ENCODE measurements around the gene ATG10.

ATG10 gene

DNA sequence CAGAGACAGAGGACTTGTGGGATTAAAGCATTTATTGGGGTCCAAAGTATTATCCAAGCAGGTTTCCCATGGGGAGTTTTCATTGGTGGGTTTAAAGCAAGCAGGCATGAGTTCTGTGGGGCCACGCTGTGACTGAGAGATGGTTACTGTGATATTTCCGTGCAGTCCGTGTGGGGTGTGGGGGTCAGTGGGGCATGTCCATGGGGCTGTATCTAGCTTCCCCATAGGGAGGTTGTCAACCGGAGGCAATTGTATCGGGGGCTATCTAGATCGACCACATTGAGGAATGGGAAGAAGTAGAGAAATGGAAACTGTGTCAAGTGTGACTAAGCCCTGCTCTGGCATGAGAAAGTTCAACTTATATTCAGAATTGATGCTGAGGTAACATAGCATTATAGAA, 313.4 kb downstream of the ATG10 start:
- H3K9me3 Mint-ChIP-seq: no peaks in the 10 kb centered on the region
- H3K4me3 Mint-ChIP-seq: no peak overlapping the region
- H3K27me3 Mint-ChIP-seq: no peaks in the 10 kb centered on the region
- no peak overlapping the region for H3K27ac Mint-ChIP-seq
- H3K36me3 Mint-ChIP-seq (ENCODE audit: insufficient read depth): peaks cover 5% of the 10 kb centered on the region
- no peak for DNase-seq
- H3K4me1 Mint-ChIP-seq (ENCODE audit: low read depth in 2 of 2): no peaks in the 10 kb centered on the region
- ATAC-seq (replicated peaks): no peak

DNA sequence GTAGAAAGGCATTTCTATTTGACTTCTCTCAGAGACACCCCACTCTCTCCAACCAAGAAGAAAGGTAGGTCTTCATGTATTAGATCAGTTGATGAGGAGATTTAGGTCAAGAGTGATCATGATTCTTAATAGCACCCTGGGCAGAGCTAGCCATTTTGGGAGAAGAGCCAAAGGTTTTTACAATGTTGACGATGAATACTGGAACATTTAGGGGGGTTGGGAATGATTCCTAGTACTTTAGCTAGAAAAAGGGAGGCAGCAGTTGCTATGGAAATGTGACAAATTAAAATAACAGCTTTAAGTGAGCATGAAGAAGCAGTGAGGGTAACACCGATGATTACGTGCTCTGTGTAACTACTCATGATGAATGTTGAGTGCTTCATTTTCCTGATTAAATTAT, 315.8 kb downstream of the ATG10 start:
- Mint-ChIP-seq H3K27me3 (no peaks in the 10 kb centered on the region), H3K27ac (no peak overlapping the region), H3K36me3 (ENCODE audit: insufficient read depth) (peaks cover 5% of the 10 kb centered on the region), H3K4me3 (no peak overlapping the region), H3K4me1 (ENCODE audit: low read depth in 2 of 2) (no peaks in the 10 kb centered on the region), H3K9me3 (no peaks in the 10 kb centered on the region)
- no peak for ATAC-seq (replicated peaks)
- no peak for DNase-seq

DNA sequence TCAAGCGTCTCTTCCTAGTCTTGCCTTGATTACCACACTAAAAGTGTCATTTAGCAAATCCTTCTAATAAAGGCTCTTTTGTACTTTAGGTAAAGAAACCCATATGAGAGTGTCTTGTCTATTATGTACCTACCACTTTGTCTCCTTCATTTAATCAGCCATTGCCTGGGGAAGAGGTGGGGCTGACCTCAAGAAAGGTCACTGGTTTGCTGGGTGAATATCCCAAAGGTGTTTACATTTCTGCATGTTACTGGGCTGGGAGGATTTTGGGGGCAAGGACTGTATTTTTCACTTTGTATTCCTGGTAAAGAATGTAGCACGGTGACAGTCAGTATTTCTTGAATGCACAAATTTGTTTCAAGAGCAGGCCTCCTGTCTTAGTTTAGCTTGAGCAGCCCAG, 318.2 kb downstream of the ATG10 start:
- H3K9me3 Mint-ChIP-seq: no peaks in the 10 kb centered on the region
- DNase-seq (no peak), ATAC-seq (replicated peaks) (no peak)
- H3K4me1 Mint-ChIP-seq (ENCODE audit: low read depth in 2 of 2): no peaks in the 10 kb centered on the region
- H3K36me3 Mint-ChIP-seq (ENCODE audit: insufficient read depth): peaks cover 5% of the 10 kb centered on the region
- no peak overlapping the region for H3K4me3 Mint-ChIP-seq
- H3K27me3 Mint-ChIP-seq: no peaks in the 10 kb centered on the region
- H3K27ac Mint-ChIP-seq: no peak overlapping the region

DNA sequence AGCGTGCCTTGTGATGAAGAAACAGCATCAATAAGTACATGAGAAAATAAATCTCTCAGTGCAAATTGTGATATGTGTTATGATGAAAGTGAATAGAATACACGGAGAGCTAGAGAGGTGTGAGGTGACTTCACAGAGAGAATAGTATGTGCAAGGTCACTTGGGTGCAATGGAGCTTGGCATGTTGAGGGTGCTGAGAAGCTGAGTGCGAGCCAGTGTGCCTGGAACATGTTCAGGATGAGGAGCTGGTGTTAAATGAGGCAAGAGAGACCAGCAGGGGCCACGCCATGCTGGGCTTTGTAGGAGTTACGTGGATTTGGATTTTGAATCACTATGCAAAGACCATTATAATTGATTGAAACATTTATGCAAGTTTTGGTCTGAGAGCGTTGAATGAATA, 319.1 kb downstream of the ATG10 start:
- DNase-seq (no peak), ATAC-seq (replicated peaks) (no peak)
- Mint-ChIP-seq H3K27me3 (no peaks in the 10 kb centered on the region), H3K4me1 (ENCODE audit: low read depth in 2 of 2) (no peaks in the 10 kb centered on the region), H3K4me3 (no peak overlapping the region), H3K36me3 (ENCODE audit: insufficient read depth) (peaks cover 2% of the 10 kb centered on the region), H3K9me3 (no peaks in the 10 kb centered on the region), H3K27ac (no peak overlapping the region)

DNA sequence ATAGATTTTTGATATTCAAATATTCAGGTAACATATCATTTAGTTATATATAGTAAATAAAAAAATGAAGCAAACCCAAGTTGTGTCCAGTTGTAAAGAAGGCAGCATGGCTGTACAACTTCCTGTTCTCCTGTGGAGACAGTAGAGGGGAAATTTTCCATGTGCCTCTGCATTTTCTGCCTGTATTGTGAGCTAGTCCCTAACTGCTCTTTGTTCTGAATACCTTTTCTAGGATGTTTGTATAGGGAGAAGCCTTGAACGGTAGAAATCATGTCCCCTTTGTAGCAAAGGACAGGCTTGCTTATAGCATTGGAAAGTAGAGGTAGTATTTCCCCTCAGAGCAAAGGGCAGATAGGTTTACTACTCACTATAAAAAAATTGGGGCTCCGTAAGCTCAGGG, 319.6 kb downstream of the ATG10 start:
- H3K36me3 Mint-ChIP-seq (ENCODE audit: insufficient read depth): peaks cover under 1% of the 10 kb centered on the region
- no peaks in the 10 kb centered on the region for H3K27me3 Mint-ChIP-seq
- ATAC-seq (replicated peaks) (no peak), DNase-seq (no peak)
- H3K4me1 Mint-ChIP-seq (ENCODE audit: low read depth in 2 of 2): no peaks in the 10 kb centered on the region
- no peaks in the 10 kb centered on the region for H3K9me3 Mint-ChIP-seq
- no peak overlapping the region for H3K27ac Mint-ChIP-seq
- no peak overlapping the region for H3K4me3 Mint-ChIP-seq

DNA sequence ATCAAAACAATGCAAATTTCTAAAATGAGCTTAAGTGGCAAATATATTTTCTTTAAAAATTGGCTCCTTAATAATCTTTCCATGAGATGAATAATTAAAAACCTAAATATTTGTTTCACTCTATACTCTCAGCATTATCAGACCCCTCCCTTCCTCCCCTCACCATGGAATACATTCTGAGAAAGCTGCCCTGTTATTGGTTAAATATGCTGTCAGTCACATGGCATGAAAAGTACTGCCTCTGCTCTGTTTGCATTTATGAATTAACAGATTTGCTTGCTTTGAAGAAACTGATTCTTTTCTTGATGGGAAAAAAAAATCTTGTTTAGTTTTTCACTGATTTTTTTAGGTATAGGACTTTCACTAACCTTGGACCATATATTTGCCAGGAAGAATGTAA, 323.3 kb downstream of the ATG10 start:
- no peaks in the 10 kb centered on the region for H3K36me3 Mint-ChIP-seq (ENCODE audit: insufficient read depth)
- no peaks in the 10 kb centered on the region for H3K9me3 Mint-ChIP-seq
- H3K4me3 Mint-ChIP-seq: no peak overlapping the region
- ATAC-seq (replicated peaks) (no peak), DNase-seq (no peak)
- no peaks in the 10 kb centered on the region for H3K4me1 Mint-ChIP-seq (ENCODE audit: low read depth in 2 of 2)
- H3K27me3 Mint-ChIP-seq: peaks cover 0 to 15% of the 10 kb centered on the region in 2 donors
- H3K27ac Mint-ChIP-seq: no peak overlapping the region

DNA sequence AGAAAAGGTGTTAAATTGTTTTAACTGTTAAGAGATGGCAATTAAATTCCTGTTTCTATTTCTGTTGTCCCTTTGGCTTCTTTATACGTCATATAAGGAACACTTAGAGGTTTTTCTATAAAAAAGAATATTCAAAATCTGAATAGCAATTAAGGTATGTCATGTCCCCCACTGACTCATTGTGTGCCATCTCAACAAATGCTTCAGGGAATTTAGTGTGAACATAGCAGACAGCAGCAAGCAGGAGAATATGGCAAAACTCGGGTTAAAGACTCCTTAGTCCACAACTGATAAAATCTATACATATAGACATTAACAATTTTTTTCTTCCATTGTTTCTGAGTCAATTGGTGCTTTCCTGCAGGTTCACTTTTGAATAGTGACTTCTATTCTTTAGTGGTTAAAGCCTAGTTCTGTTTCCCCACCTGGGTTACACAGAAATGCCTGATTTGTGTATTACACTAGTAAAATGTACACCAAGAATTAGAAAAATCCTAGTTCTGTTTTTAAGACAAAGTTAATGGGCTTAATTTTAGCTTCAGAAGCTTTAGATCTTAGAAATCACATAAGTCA, 324.2 kb downstream of the ATG10 start:
- no peak for ATAC-seq (replicated peaks)
- H3K36me3 Mint-ChIP-seq (ENCODE audit: insufficient read depth): no peaks in the 10 kb centered on the region
- peaks cover 0 to 15% of the 10 kb centered on the region in 2 donors for H3K27me3 Mint-ChIP-seq

DNA sequence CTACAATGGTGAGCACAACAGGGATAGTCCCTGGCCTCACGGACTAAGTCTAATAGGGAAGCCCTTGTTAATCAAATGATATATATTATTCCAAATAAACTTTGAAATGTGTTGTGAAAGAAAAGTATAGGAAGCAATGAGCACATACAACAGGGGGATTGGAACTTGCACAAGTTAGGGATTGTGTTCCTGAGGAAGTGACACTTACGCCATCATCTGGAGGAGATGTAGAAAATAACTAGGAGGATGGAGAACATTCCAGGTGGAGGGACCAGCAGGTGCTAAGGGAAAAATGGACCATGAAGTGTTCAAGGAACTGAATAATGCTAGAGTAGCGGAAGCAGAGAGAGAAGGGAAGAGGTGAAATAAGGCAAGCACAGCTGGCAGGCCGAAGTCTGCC, 325.1 kb downstream of the ATG10 start:
- H3K27ac Mint-ChIP-seq: no peak overlapping the region
- no peaks in the 10 kb centered on the region for H3K36me3 Mint-ChIP-seq (ENCODE audit: insufficient read depth)
- ATAC-seq (replicated peaks) (no peak), DNase-seq (no peak)
- H3K27me3 Mint-ChIP-seq: peaks cover 0 to 15% of the 10 kb centered on the region in 2 donors
- H3K4me1 Mint-ChIP-seq (ENCODE audit: low read depth in 2 of 2): no peaks in the 10 kb centered on the region
- H3K9me3 Mint-ChIP-seq: no peaks in the 10 kb centered on the region
- H3K4me3 Mint-ChIP-seq: no peak overlapping the region

More for the DNA sequence above, 324.2 kb downstream of the ATG10 start:
- no peak overlapping the region for H3K4me3 Mint-ChIP-seq
- H3K27ac Mint-ChIP-seq: no peak overlapping the region
- H3K9me3 Mint-ChIP-seq: no peaks in the 10 kb centered on the region
- no peaks in the 10 kb centered on the region for H3K4me1 Mint-ChIP-seq (ENCODE audit: low read depth in 2 of 2)
- no peak for DNase-seq

DNA sequence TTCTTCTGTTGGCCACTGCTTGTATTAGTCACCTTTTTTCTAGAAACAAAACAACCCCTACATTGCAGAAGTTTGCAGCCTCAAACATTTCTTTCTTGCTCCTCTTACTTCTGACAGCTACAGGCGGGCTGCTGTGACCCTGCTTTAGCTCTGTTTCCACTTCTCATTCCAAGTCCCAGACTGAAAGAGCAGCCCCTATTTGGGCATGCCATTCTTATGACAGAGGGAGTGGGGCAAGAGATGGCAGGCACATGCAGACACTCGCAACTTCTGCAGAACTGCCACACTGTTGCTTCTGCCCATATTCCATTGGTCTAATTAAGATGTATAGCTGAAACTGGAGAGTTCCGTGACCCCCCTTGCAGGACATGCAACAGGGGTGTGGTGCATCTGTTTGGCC, 325.9 kb downstream of the ATG10 start:
- no peak for ATAC-seq (replicated peaks)
- Mint-ChIP-seq H3K27ac (no peak overlapping the region), H3K9me3 (no peaks in the 10 kb centered on the region), H3K4me1 (ENCODE audit: low read depth in 2 of 2) (no peaks in the 10 kb centered on the region), H3K4me3 (no peak overlapping the region), H3K36me3 (ENCODE audit: insufficient read depth) (no peaks in the 10 kb centered on the region), H3K27me3 (peaks cover 0 to 15% of the 10 kb centered on the region in 2 donors)
- DNase-seq: no peak

DNA sequence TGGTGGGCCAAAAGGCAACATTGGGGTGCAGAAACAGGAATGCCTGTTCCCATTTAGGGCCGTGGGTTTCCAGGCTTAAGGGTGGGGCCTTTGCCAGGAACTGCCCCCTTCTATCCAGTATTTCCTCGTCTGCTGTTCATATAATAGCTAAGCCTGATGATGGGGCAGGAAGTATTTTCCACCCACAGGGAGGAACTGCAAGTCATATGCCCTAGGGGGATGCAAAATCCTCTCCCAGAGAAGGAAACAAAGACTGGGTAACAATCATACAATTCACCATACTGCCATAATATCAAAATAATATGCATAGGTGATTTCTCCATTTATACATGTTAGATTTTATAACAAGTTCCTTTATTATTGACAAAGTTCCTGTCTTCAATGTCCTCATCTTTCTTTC, 326.8 kb downstream of the ATG10 start:
- Mint-ChIP-seq H3K36me3 (ENCODE audit: insufficient read depth) (no peaks in the 10 kb centered on the region), H3K4me3 (no peak overlapping the region), H3K9me3 (no peaks in the 10 kb centered on the region), H3K27ac (no peak overlapping the region), H3K27me3 (peaks cover 0 to 15% of the 10 kb centered on the region in 2 donors), H3K4me1 (ENCODE audit: low read depth in 2 of 2) (no peaks in the 10 kb centered on the region)
- DNase-seq (no peak), ATAC-seq (replicated peaks) (no peak)

DNA sequence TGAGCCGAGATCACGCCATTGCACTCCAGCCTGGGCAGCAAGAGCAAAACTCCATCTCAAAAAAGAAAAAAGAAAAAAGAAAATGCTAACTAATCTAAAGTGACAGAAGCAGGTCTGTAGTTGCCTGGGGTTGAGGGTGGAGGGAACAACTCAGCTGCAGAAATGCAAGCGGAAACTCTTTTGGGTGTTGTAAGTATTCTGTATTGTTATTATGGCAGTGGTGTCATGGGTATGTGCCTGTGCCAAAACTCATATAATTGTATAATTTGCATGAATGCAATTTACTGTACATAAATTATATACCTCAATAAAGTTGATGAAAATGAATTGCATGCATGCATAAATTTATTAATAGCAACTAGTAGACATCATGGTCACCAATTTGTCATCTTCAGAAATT, 329.4 kb downstream of the ATG10 start:
- ATAC-seq (replicated peaks) (no peak), DNase-seq (no peak)
- Mint-ChIP-seq H3K9me3 (no peaks in the 10 kb centered on the region), H3K27ac (no peak overlapping the region), H3K36me3 (ENCODE audit: insufficient read depth) (no peaks in the 10 kb centered on the region), H3K27me3 (peaks cover 0 to 15% of the 10 kb centered on the region in 2 donors), H3K4me1 (ENCODE audit: low read depth in 2 of 2) (no peaks in the 10 kb centered on the region), H3K4me3 (no peak overlapping the region)
